Erythroblast (primary cell): ENCODE data around the gene EYS.

ENCODE experiments used
- GATA1 ChIP-seq: IDR thresholded peaks from 2 replicates; pipeline ENCODE4 v1.6.1; 2011; ENCODE audit warnings: low read depth, mild to moderate bottlenecking, control low read depth, low read length, moderate library complexity
- POLR2A ChIP-seq: IDR thresholded peaks from 2 replicates; pipeline ENCODE4 v1.6.1; 2011; ENCODE audit warnings: mild to moderate bottlenecking, low read length

DNA sequence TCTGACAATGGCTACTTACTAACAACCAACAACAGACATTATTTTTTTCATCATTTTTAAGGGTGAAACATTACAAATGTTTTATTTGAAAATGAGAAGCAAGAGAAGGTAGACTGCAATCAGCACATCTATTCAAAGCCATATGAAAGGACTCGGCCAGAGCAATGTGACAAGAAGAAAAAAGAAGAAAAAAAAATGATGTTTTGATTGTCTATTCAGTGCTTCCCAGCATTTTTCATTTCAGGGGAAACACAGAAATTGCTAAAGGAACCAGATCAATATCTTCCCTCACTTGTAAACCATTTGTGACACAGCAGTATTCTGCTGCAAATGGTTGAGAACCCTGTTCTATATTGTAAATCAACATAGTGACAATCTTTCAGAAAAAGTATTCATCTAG lies 270.7 kb downstream of the EYS start:
- TF ChIP-seq POLR2A (no peak), GATA1 (no peak)
